Spleen (tissue), 7 donors: Measurements from ENCODE around the gene CTNS.

Experiments
- CTCF ChIP-seq, 11 experiments: fragments of 200-600 bp in 7 of 11; fragments of 450-650 bp in 4 of 11; sonication (generic) in 4 of 11; IDR thresholded peaks in 8 of 11; conservative IDR thresholded peaks in 3 of 11; 1 replicate in 7 of 11; 2 replicates in 4 of 11; pipeline versions ENCODE4 v1.4.0 to v1.8.0; 2016 to 2021; ENCODE audit warnings: antibody characterized with exemption in 11 of 11, inconsistent platforms in 4 of 11, mild to moderate bottlenecking in 1 of 11
- POLR2A ChIP-seq, 3 donors: fragments of 450-650 bp; IDR thresholded peaks; one replicate each; pipeline ENCODE4 v1.5.1; 2017; ENCODE audit warnings: antibody characterized with exemption in 3 of 3, mild to moderate bottlenecking in 1 of 3
- donor health status: DM: no; HTN: no; CAD: no; lungs with moderate emphysema.
- donor health status: DM: no; HTN: no; CAD: no.
- donor health status: DM: no; HTN: no; CAD: no.

DNA sequence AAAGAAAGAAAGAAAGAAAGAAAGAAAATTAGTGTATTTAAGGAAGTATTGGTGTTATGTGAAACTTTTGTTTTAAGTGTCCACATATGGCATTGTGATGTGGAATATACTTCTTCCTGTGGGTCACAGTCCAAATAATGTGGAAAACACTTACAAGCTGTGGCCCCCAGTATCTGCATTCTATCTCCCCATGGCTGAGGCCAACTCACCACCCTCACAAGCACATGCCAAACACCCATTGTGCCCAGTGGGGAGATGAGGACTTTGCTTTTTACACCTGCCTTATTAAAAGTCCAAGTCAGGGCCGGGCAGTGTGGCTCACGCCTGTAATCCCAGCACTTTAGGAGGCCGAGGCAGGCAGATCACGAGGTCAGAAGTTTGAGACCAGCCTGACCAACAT, 63.4 kb downstream of the CTNS start:
- no peak for TF ChIP-seq CTCF (IDR thresholded peaks at IDR 0.05 in 8 of 11, conservative IDR thresholded peaks at IDR 0.05 in 3 of 11)
- TF ChIP-seq POLR2A (IDR thresholded peaks at IDR 0.05): no peak
